D721Med (cell line): ENCODE measurements around the gene CYP4F8.
"Not testable (repeated sequence)": the region's sequence is repeated elsewhere in the genome, so short reads cannot be mapped to it uniquely, and the experiment has no call there.

Experiments used
- DNase-seq: peaks from one replicate; pipeline ENCODE4 v3.0.0; 2011; ENCODE audit warnings: low spot score; ENCODE audit not compliant: insufficient read length
- FAIRE-seq: peaks from 2 replicates; lab custom pipeline; 2011; peaks lifted over from hg19 to GRCh38; lab: Jason Lieb, UNC
- TF ChIP-seq, protein P1 (sequence below): IDR thresholded peaks from 2 replicates; pipeline ENCODE4 v1.5.1; 2012; ENCODE audit warnings: mild to moderate bottlenecking, control low read depth; ENCODE audit not compliant: insufficient read depth; ENCODE audit errors: missing control alignments

The CYP4F8 gene

GRCh38 chr19:15584095-15584494 lies 30.9 kb upstream of the CYP4F8 start:
- DNase-seq (no peak), FAIRE-seq (no peak)
- TF ChIP-seq, protein P1, sequence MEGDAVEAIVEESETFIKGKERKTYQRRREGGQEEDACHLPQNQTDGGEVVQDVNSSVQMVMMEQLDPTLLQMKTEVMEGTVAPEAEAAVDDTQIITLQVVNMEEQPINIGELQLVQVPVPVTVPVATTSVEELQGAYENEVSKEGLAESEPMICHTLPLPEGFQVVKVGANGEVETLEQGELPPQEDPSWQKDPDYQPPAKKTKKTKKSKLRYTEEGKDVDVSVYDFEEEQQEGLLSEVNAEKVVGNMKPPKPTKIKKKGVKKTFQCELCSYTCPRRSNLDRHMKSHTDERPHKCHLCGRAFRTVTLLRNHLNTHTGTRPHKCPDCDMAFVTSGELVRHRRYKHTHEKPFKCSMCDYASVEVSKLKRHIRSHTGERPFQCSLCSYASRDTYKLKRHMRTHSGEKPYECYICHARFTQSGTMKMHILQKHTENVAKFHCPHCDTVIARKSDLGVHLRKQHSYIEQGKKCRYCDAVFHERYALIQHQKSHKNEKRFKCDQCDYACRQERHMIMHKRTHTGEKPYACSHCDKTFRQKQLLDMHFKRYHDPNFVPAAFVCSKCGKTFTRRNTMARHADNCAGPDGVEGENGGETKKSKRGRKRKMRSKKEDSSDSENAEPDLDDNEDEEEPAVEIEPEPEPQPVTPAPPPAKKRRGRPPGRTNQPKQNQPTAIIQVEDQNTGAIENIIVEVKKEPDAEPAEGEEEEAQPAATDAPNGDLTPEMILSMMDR: no peak

- DNase-seq: peak; percentile 46
- no peak for FAIRE-seq
- TF ChIP-seq, protein P1: peak; percentile 94
These were observed 30.4 kb upstream of the CYP4F8 start for GRCh38 chr19:15584541-15585115.

GRCh38 chr19:15587663-15588062 lies 27.4 kb upstream of the CYP4F8 start:
- DNase-seq (no peak), FAIRE-seq (no peak)
- TF ChIP-seq, protein P1: no peak

- DNase-seq (no peak), FAIRE-seq (no peak)
- TF ChIP-seq, protein P1: no peak
These were observed 26.8 kb upstream of the CYP4F8 start for GRCh38 chr19:15588265-15588664.

DNA sequence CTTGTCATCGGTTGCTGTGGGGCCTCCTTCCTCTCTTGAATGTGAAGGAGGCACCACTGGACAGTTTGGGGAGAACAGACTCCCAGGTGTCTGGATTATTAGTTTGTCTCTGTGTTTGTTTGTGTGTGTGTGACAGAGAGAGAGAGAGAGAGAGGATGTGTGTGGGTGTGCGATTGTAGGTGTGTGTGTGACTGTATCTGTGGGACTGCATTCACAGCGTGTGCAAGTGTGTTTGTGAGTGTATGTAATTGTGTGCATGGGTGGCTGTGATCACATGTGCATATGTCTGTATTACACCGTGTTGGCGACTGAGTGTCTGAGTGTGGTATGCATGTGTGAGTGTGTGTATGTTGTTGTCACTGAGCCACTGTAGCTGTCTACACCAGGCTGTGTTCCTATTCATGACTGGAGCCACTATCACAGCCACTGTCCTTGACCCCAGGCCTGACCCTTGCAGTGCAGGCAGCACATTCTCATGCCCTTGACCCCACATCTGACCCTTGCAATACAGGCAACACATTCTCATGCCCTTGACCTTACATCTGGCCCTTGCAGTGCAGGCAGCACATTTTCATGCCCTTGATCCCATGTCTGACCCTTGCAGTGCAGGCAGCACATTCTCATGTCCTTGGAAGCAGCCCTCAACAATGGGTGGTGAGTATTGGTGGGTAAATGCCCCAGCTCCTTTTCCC lies 25.1 kb upstream of the CYP4F8 start:
- FAIRE-seq (no peak), DNase-seq (no peak)
- TF ChIP-seq, protein P1: no peak

GRCh38 chr19:15591796-15592195 lies 23.2 kb upstream of the CYP4F8 start:
- DNase-seq (no peak), FAIRE-seq (no peak)
- TF ChIP-seq, protein P1: no peak

- DNase-seq, FAIRE-seq: not testable (repeated sequence)
These were observed 22.5 kb upstream of the CYP4F8 start for GRCh38 chr19:15592506-15592905.

GRCh38 chr19:15593766-15594165 lies 21.3 kb upstream of the CYP4F8 start:
- not testable (repeated sequence) for DNase-seq, FAIRE-seq
